Melanocyte of skin (primary cell): ENCODE results near the gene TGFB3. TPM values are rescaled to one million over a fixed set of nuclear protein-coding genes. Genes with fewer than 3 reads are reported as not detected.

Experiments
- total RNA-seq, 2 donors: library from RNA; depleted of rRNA; stranded (reverse); fragments of >200 nt; gene quantifications; 2 replicates each; pipeline ENCODE4 v1.2.3, GENCODE V29; 2012

The TGFB3 gene
- total RNA-seq: 1 to 10 TPM; 1.7 to 2.7 TPM

GRCh38 chr14:75981426-75982265 lies at the start of gene TGFB3:
Gene TGFB3, minus strand, starts transcription at chr14:75981995. Its CDS starts 1,102 bp downstream, at chr14:75980893.

GRCh38 chr14:75985618-75986438 lies 4.0 kb upstream of the TGFB3 start, which contains the start of gene IFT43:
Gene IFT43, plus strand, starts transcription at chr14:75985763. Its CDS starts 24 bp downstream, at chr14:75985787.

Other genes with a start within 250 kb of the TGFB3 start
- 10 to 100 TPM; 12.7 to 14.8 TPM for gene IFT43, start 3.8 kb upstream of the TGFB3 start, total RNA-seq
- 10 to 100 TPM; 43.4 to 46.3 TPM for gene GPATCH2L, start 169.9 kb upstream of the TGFB3 start, total RNA-seq